ENCODE measurements around the gene LINC00305. TPM values are rescaled to one million over a fixed set of nuclear protein-coding genes. Genes with fewer than 3 reads are reported as not detected.
A peak's percentile ranks its signal among the peaks of the same experiment; 100 is the strongest.

The LINC00305 gene
- total and polyA plus RNA-seq, 10 of the 15 experiments (the other 5 are each of a cell fraction or from before 2014, with no cell fraction given): 0.11 to 19.4 (median 0.26) TPM; not detected in 7

DNA sequence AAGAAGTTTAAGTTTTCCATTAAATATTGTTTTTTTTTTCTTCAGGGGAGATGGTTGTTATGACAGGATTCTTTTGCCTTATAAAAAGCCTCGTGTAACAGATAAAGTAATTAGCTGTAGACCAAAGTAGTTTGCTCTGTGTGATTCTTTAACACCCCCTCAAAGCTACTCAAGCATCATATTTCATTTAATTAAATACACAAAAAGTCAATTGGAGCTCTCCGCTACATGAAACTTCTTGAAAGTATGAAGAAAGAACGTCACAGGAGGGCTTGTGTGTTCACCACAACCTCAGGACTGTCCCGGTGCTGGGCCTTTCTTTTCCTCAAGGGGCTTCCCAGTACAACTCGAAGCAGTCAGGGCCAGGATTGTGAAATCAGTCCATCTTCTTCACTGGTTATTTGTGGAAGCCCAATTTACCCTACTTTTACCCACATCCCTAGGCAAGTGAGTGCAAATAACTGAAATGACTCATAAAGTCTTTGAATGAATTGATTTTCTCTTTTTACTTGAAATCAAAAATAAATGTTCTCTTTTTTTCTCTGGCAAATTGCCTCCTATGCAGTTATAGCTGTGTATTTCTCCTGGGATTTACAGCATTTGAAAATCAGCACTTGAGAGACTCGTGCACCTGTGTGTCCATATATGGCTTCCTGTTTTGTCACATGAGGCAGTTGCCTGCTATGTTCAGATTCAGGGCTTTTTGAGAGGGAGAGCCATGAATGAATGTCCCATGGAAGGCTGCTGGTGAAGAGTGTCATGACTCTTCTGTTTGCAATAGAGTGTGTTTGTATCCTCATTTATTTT, 48.6 kb downstream of the LINC00305 start (continued):
- TF ChIP-seq ZBTB4 (CRISPR knock-in tag; IDR thresholded peaks at IDR 0.05) (no peak), FOS (IDR thresholded peaks at IDR 0.05; ENCODE audit: borderline replicate concordance, extremely low read depth, insufficient read length) (no peak), BCL11A (IDR thresholded peaks at IDR 0.05; ENCODE audit: low read depth, low read length) (peak; percentile 54; the same call in 1 of the 2 replicates), TARDBP (IDR thresholded peaks at IDR 0.05; ENCODE audit: borderline replicate concordance) (no peak), SIX5 (IDR thresholded peaks at IDR 0.05; ENCODE audit: low read depth, low read length, severe bottlenecking) (no peak), RELB (IDR thresholded peaks at IDR 0.05; ENCODE audit: low read depth) (peak; percentile 88), ATF2 (IDR thresholded peaks at IDR 0.05; ENCODE audit: low read length) (0 out of 2 replicates have a peak, but pooled peaks have one; percentile 44), NBN (IDR thresholded peaks at IDR 0.05) (peak; percentile 47; the same call in 1 of the 2 replicates), POU2F2 (IDR thresholded peaks at IDR 0.05; ENCODE audit: borderline replicate concordance, low read depth, low read length) (no peak), SKIL (IDR thresholded peaks at IDR 0.05; ENCODE audit: low read depth, poor library complexity, severe bottlenecking) (peak; percentile 39), RAD21 (IDR thresholded peaks at IDR 0.05; ENCODE audit: insufficient read depth, low read depth, low read length) (no peak)

Data from GM12878 (cell line).